Measurements from ENCODE around the gene APOBR. TPM values are rescaled to one million over a fixed set of nuclear protein-coding genes. Genes with fewer than 3 reads are reported as not detected.

Gene APOBR
- total and polyA plus RNA-seq, 2 donors (not counting 3 experiments of a cell fraction or from before 2014, with no cell fraction given): not detected

GRCh38 chr16:28521436-28521835 lies 27.0 kb downstream of the APOBR start:
- TF ChIP-seq POLR2AphosphoS5 (IDR thresholded peaks at IDR 0.05; ENCODE audit: insufficient read depth, low read depth, low read length) (no peak), JUN (IDR thresholded peaks at IDR 0.05; ENCODE audit: borderline replicate concordance, insufficient read depth, insufficient read length, low read depth) (no peak), MYC (IDR thresholded peaks at IDR 0.05; ENCODE audit: low read depth, low read length) (no peak), POLR2A (IDR thresholded peaks at IDR 0.05; ENCODE audit: low read depth, low read length) (no peak), GATA2 (IDR thresholded peaks at IDR 0.05; ENCODE audit: insufficient read depth, insufficient read length, low read depth, low read length) (no peak), EZH2 (IDR thresholded peaks at IDR 0.05; ENCODE audit: borderline replicate concordance, low read depth, low read length, severe bottlenecking) (no peak), FOS (IDR thresholded peaks at IDR 0.05; ENCODE audit: borderline replicate concordance, insufficient read depth, low read length) (no peak)
- TF ChIP-seq, protein P1, sequence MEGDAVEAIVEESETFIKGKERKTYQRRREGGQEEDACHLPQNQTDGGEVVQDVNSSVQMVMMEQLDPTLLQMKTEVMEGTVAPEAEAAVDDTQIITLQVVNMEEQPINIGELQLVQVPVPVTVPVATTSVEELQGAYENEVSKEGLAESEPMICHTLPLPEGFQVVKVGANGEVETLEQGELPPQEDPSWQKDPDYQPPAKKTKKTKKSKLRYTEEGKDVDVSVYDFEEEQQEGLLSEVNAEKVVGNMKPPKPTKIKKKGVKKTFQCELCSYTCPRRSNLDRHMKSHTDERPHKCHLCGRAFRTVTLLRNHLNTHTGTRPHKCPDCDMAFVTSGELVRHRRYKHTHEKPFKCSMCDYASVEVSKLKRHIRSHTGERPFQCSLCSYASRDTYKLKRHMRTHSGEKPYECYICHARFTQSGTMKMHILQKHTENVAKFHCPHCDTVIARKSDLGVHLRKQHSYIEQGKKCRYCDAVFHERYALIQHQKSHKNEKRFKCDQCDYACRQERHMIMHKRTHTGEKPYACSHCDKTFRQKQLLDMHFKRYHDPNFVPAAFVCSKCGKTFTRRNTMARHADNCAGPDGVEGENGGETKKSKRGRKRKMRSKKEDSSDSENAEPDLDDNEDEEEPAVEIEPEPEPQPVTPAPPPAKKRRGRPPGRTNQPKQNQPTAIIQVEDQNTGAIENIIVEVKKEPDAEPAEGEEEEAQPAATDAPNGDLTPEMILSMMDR (IDR thresholded peaks at IDR 0.05; ENCODE audit: extremely low read depth in 1 of 2, insufficient read depth in 1 of 2, low read depth in 1 of 2, low read length in 2 of 2): no peak
- TF ChIP-seq, protein P2, sequence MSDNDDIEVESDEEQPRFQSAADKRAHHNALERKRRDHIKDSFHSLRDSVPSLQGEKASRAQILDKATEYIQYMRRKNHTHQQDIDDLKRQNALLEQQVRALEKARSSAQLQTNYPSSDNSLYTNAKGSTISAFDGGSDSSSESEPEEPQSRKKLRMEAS (IDR thresholded peaks at IDR 0.05; ENCODE audit: insufficient read depth, insufficient read length): no peak
- Histone ChIP-seq H3K36me3 (ENCODE audit: control insufficient read depth in 2 of 2, extremely low read depth in 1 of 2, insufficient read depth in 2 of 2, low read length in 2 of 2) (no peaks in the 10 kb centered on the region), H2AFZ (ENCODE audit: low read depth, low read length) (no peak overlapping the region), H4K20me1 (replicated peaks; ENCODE audit: control insufficient read depth, extremely low read depth, insufficient read depth, low read length) (no peaks in the 10 kb centered on the region), H3K4me2 (ENCODE audit: insufficient read depth, low read length) (no peak overlapping the region), H3K4me1 (ENCODE audit: control insufficient read depth, extremely low read depth, insufficient read depth, low read length) (no peaks in the 10 kb centered on the region), H3K4me3 (replicated peaks in 1 of 3; ENCODE audit: insufficient read depth in 1 of 3, low read depth in 1 of 3, low read length in 3 of 3) (no peak overlapping the region), H3K9me3 (replicated peaks; ENCODE audit: control insufficient read depth, insufficient read depth, low read length) (no peaks in the 10 kb centered on the region), H3K27ac (ENCODE audit: insufficient read depth, low read depth, low read length) (no peak overlapping the region), H3K79me2 (ENCODE audit: control insufficient read depth, insufficient read depth, low read length) (no peaks in the 10 kb centered on the region), H3K27me3 (ENCODE audit: control insufficient read depth in 2 of 2, insufficient read depth in 2 of 2, low read length in 2 of 2) (peaks cover 0 to 2% of the 10 kb centered on the region in 2 experiments), H3K9me1 (replicated peaks; ENCODE audit: control insufficient read depth, extremely low read depth, insufficient read depth, low read length) (no peaks in the 10 kb centered on the region), H3K9ac (replicated peaks; ENCODE audit: extremely low read depth, insufficient read depth, low read length) (no peak overlapping the region)
- intact Hi-C loops (cut with micrococcal nuclease): no loop called here
- ChIA-PET CTCF (interaction anchor here (0.6 to 1.1 kb wide), 2 partner anchors 19 to 50 kb away, joined by 3 to 4 read pairs; no protein-coding TSS in a partner anchor), POLR2A (no interaction called here)
- dilution Hi-C loops (cut with MboI; ENCODE audit: extremely low pct_ligation_motif_present, low sequenced_read_pairs): no loop called here
- BruUV-seq (replicated peaks): no TSS peak
- FAIRE-seq: no peak
- DNase-seq (ENCODE audit: low read depth, low spot score): no peak

All from endothelial cell of umbilical vein (primary cell).